HG03442 (cell line): ENCODE data around the gene ZDHHC7.

ENCODE experiments used
- ATAC-seq: cut with Tn5 transposase; IDR thresholded peaks from one replicate; pipeline ENCODE4 v1.9.1; 2021; ENCODE audit warnings: mild to moderate bottlenecking, moderate library complexity; ENCODE audit not compliant: unreplicated experiment

The ZDHHC7 gene

DNA sequence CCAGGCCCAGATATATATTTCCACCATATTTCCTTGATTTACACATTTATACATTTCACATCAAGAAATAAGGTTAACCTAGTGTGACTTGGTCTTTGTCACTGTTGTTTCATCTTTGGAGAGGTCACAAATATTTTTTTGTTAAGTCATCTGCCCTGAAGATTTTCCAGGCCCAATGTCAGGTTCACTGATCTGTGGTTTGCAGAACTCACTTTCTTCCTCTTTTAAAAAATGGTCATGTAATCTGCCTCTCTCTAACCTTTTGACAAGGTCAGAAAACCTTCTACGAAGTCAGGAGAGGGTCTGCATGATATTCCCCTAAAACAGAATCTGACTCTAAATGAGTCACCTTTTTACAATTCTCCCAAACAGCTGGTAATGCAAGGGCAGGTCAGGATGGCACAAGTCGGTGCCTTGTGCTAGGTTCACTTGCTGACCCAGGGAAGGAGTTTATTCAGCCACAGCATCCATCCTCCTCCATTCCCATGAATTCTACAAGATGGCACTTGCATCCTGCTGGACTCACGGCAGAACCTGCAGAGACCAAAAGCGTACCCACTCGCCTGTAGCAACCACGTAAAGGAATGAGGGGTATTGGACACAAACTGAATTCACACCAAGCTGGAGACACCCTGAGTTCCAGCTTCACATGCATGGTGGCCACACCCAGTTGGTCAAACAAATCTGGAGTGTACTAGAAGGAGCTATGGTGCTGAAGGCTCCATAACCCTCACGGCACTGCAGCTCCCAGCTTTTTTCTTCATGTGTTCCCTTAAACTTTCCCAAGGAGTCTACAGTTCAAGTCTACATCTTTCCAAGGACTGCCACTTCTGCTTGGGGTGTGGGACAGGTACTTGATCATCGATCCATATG is 14.7 kb upstream of the ZDHHC7 start:
- no peak for ATAC-seq

DNA sequence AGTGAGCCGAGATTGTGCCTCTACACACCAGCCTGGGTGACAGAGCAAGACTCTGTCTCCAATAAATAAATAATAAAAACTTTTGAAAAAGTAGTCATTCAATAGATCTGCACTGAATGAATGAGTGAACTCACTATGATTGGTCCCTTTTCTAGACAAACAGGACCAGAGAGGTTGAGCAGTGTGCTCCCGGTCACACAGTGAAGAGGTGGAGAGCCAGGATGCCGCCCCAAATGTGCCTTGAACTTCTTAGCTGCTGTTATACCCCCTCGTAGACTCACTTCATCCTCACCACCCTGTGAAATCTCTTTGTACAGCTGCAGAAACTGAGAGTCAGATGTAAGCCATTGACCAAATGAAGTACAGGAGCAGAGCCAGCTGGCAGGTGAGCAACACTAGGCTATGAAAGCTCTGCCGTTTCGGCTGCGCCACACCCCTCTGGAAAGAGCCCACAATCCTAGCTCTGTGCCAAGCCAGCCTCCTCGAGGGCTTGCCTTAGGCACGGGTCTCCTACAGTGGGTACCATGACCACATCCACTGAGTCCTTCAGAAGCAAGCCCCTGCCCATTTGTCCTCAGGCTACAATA is 8.4 kb upstream of the ZDHHC7 start:
- ATAC-seq: no peak

DNA sequence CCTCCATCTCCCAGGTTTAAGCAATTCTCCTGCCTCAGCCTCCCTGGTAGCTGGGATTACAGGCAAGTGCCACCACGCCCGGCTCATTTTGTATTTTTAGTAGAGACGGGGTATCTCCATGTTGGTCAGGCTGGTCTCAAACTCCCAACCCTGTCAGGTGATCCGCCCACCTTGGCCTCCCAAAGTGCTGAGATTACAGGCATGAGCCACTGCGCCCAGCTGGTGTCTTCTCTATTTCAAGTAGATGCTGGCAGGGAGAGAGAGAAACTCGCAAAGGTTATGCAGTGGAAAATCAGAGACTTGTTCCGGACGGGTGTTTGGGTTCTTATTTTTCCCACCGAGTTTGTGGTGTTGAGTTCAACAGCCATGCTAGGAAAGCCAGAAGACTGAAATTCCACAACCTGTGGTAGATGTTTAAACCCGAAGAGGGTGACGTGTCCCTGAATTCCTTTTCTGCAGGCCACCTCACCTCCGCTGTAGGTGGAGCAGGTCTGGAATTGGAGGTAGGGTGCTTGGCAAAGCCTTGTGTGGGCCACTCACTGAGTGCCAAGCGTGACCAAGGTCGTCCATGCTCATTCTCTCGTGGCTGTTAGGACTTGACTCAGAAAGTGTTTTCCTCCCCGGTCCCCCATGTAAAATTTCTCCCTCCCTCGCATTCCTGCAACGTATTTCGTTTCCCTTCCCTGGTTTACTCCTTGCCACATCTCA is 7.3 kb upstream of the ZDHHC7 start:
- no peak for ATAC-seq

DNA sequence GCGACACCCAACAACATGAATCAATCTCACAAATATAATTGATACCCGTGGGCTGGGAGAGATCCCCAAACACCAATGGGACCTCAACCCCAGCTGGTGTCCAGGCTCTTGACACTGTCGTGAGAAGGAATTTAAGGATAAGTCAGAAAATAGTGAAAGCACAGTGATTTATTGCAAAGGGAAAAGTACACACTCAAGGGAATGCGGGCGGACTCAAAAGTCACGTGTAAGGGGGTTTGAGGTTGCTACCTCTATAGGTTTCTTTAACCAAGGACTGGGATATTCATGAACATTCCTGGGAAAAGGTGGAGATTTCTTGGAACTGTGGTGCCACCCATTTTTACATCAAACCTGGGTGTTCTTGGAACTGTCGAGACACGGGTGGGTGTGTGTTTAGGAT is 6.3 kb upstream of the ZDHHC7 start:
- no peak for ATAC-seq

DNA sequence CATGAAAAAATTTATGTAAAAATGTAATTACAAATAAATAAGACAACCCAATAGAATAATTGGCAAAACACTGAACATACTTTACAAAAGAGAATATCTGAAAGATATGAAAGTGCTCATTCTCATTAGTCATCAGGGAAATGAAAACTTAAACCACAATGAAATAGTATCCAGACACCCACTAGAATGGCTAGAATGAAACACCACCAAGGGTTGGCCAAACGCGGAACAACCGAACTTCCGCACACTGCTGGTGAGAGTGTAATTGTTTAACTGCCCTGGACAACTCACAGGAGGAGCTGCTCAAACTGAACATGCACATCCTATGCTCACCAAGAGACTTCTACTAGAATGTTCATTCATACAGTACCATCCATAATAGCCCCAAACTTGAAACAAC is 5.8 kb upstream of the ZDHHC7 start:
- ATAC-seq: peak; percentile 53

DNA sequence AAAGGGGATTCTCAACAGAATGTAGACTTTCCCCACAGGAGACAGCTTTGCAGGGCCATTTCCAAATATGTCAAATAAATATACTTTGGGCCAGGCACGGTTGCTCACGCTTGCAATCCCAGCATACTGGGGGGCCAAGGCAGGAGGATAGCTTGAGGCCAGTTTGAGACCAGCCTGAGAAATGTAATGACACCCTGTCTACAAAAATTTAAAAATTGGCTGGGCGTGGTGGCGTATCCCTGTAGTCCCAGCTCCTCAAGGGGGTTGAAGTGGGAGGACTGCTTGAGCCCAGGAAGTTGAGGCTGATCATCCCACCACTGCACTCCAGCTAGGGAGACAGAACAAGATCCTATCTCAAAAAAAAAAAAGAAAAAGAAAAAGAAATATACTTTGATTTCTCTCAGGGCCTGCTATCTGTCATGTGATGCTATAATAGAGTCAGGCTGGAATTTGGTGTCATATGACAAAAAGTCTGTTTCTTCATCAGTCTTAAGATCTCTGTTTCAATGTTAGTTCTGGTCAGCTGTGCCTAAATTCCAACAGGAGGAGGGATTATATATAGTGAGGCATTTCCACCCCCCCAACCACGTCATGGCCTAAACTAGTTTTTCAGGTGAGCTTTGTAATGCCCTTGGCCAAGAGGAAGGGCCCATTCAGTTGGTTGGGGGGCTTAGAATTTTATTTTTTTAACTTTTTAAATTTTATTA is 4.3 kb upstream of the ZDHHC7 start:
- no peak for ATAC-seq

DNA sequence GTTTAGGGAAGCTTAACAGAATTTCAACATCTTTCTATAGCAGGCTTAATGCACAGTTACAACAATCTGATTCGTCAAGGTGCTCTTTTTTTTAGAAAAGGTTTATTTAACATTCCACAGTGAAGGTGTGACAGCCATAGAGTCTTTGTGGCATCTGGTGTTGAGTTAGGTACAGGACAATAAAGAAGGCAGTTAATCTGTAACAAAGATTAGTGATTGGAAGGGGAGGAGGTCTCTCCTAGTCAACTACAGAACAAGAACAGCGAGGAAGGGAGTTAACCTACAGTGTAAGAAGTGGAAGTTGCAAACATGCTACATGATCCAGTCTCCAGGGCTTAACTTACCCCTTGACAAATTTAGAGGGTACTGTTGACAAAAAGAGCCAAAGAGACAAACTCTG is 3.0 kb upstream of the ZDHHC7 start:
- no peak for ATAC-seq

DNA sequence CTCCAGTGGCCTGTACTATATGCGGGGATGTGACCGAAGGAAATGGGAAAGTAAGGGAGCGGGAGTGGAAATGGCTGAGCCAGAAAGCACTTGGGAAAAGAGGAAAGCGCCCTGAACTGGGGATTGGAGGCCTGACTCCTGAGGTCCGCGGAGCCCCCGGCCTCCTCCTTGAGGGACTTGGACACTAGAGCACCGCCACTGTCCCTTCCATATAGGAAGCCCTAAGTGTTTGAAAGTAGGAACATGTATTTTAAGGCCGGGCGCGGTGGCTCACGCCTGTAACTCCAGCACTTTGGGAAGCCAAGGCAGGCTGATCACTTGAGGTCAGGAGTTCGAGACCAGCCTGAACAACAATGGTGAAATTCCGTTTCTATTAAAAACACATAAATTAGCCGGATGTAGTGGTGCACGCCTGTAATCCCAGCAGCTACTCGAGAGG is 530 bp upstream of the ZDHHC7 start:
- ATAC-seq: no peak

DNA sequence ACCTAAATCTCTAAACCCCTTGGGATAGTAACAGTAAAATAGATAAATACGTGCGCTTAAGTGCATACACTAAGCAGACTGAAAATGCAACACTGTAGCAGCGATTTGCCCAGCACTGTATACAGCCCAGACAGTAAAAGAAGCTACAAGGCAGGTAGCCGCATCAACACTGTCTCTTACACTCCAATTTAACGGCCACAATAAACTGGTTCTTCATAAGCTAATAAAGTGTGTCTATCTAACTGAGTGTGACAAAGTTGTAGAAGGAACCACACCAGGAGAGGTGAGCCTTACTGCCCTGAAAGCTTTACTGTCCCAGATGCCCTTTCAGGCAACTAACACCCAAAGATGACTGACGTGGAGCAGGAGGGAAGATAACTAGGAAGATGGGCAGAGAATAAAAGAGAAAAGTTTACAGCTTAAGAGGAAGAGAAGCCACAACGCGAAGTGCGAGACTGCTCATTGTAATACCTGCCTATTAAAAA is 847 bp downstream of the ZDHHC7 start:
- ATAC-seq: no peak

DNA sequence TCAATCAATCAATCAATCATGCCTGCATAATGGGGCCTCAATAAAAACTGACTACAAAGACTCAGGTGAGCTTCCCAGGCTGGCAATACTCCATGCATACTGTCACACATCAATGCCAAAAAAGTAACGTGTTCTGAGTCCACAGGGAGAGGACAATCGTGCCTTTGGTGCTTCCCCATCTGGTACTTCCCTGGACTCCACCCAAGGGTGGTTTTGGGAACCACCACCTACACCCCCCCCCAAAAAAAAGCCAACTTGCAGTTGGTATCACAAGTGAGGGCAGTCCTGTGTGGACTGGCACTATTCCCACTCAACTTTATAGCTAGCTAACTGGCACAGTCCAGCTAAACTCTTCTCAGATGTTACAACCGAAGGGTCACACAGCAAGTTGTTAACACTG is 3.1 kb downstream of the ZDHHC7 start:
- ATAC-seq: no peak

DNA sequence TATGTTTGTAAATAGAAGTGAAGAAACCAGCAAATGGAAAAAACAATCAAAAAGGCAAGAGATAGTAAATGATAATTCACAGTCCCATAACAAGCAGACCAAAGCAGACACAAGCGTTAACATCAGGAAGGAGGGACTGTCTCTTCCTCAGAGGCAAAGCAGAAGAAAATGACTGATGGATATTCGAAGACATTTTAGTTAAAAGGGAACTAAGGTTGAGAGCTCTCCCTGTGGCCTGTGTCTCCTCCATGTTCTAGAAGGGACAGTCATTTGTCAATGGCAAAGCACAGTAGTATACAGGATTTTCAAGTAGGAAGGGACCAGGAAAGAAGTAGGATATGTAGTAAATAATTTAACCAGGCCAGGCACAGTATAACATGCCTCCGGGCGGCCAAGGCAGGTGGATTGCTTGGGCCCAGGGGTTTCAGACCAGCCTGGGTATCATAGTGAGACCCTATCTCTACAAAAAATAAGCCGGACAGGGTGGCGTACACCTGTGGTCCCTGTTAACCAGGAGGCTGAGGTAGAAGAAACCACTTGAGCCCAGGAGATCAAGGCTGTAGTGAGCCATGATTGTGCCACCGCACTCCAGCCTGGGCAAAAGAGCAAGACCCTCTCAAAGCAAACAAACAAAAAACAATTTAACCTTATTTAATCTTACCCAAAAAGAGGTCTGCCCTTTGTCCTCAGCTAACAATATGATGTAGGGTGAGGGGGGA is 3.7 kb downstream of the ZDHHC7 start:
- no peak for ATAC-seq

DNA sequence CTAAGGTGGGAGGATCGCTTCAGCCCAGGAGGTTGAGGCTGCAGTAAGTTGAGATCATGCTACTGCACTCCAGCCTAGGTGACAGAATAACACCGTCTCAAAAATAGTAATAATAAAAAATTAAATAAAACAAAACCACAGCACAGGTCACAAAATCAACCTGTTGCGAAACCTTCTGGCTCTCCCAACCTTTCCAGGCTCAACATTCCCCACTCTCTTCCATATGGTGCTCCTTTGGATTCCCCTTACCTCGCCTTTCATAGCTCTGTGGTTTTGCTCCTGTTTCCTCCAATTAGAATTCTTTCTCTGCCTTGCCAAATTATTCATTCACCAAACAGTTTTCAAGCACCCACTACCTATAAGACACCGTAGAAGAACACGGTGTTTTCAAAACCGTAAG is 4.7 kb downstream of the ZDHHC7 start:
- ATAC-seq: no peak

DNA sequence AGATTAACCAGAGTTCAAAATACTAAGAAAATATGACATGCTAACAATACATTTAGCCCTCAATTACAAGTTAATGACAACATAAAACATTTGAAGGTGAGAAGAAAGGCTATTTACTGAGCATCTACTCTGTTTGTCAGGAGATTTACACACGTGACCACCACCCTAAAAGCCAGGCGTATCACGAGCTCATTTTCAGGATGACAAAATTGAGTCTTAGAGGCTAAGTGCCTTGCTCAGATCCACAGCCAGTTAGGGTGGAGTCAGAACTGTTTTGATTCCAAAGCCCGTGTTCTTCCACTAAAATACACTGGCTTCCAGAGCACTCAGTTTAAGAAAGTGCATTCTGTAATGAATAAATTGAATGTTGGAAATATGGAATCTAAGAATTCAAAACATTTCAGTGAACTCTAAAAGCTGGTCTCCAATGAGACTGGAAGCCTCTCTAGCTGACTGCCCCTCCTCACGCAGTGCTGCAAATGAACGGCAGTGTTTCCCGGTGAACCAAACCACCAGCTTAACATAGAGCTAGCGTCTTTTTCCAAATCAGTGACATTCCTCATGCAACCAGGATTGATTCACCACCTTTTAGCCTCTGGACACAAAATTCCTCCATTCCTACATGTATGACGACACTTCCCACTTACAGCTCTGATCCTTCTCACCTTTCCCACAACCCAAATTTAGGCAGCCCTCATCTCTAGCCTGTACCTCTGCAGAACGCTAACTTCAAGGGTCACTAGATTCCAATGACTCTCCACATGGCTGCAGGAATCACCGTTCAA is 5.9 kb downstream of the ZDHHC7 start:
- no peak for ATAC-seq

DNA sequence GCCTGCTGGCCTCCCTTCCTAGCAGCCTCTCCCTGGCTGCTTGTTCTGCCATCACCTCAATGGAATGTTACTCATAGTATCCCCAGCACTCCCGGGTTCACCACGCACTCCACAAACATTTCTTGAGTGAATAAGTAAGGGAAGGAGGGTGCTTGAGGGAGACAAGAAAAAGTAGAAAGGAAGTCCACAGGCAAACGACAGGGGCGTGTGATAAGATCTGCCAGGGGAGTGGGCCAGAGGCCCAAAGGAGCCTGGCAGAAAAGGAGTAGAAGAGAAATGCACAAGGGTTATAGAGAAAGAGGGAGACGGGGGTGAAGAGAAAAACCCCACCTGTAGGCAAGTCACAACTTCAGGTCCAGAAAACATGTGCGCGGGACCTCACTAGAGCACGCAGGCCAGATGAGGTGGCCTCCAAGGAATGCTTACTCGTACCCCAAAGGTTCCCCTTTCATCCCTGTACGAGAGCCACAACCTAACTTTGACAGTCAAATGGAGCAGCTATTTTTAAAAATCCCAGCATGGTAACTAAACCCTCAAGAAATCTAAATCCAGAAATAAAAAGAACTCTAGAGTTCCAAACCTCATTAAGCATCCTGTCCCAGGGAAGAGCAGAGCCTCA is 6.6 kb downstream of the ZDHHC7 start:
- ATAC-seq: no peak

DNA sequence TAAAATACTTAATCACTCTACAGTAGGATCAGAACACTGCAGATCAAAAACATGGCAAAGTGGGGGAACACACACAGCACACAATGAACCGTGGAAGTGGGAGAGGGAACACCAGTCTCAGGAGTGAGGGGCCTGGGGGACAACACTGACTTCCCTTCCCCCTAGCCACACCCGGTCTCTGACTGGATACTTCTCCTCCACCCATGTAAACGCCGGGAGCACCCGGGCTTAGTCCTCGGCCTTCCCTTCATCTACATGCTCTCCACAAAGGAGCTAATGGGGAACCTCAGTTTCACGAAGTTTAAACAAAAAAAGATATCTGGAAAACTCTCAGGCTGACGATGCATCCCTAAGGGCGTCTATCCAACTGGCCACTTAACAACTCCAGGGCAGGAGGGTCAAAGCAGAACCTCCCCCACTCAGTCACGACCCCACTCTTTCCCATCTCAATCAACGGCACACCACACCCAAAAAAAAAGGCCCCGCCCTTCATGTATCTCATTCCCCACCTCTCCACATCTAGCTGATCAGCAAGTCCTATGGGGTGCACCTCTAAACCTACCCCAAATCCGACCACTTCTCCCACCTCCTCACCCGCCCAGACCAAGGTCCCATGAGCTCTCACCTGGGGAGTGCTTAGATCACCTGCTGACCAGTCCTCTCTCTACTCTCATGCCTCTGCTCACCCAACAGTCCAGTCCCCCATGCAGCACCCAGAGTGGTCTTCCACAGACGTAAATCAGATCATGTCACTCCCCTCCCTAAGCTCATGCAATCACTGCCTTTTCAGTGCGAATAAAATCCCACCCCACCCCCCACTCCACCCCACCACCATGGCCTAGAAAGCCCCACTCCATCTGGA is 7.4 kb downstream of the ZDHHC7 start:
- ATAC-seq: no peak

DNA sequence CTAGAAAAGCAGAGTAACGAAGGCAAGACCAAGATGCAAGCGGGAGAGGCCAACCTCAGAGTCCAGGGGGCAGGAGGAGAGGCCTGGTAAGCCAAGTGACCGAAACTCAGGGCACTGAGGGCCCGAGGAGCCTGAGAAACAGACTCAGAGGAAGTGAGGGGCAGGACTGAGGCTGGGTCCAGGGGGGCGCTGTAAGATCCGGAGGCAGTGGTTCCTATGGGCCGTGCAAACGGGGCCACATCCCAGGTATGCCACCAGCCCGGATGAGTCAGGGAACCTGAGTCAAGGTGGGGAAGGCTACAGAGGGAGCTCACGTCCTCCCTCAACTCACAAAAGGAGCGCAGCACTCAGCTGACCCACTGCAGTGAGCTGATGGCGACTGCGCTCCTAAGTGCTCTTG is 8.3 kb downstream of the ZDHHC7 start:
- no peak for ATAC-seq

DNA sequence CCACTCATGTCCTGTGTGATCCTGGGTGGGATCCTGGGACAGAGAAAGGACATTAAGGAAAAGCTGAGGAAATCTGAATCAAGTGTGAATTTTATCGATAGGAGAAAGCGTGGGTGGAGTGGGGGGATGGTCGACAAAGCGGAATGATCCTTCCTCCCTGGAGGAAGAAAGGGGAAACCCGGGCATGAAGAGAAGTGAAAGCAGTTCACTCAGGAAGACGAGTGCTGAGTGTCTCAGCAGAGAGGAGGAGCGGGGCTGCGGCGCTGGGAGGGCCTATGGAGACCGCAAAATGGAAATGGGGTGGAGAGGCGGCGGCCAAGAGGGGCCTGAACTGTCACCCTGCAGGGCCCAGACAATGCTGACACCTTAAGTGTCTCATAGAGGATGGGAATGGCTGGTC is 8.7 kb downstream of the ZDHHC7 start:
- no peak for ATAC-seq

DNA sequence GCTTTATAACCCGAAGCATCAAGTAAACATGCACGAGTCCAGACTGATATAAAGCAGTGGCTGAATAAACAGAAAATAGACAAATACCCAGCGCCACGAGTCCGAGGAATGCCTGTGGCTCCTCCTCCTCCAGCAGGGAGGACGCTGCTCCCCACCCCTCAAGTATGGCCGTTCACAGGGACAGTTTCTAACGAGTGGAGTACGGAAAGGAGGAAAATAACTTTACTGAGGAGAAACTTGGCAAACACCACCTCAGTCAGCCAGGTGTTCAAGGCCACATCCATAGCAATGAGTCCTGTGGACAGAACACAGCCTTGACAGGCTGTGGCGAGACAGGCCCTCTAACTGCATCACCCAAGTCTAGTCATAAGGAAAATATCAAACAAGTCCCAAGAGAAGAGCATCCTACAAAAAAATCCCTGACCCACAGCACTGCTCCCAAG is 9.2 kb downstream of the ZDHHC7 start:
- ATAC-seq: no peak
